Epithelial cell of prostate (primary cell): Measurements from ENCODE around the gene DHODH.
"Not testable (repeated sequence)": the region's sequence is repeated elsewhere in the genome, so short reads cannot be mapped to it uniquely, and the experiment has no call there.

Source experiments
- DNase-seq: peaks from one replicate; pipeline ENCODE4 v3.0.0-alpha.2; 2011; ENCODE audit warnings: low read depth, low spot score
- H3K27ac ChIP-seq: fragments of 450-650 bp; 2 replicates; pipeline ENCODE4 v1.5.1; 2017; ENCODE audit warnings: mild to moderate bottlenecking

Gene DHODH

DNA sequence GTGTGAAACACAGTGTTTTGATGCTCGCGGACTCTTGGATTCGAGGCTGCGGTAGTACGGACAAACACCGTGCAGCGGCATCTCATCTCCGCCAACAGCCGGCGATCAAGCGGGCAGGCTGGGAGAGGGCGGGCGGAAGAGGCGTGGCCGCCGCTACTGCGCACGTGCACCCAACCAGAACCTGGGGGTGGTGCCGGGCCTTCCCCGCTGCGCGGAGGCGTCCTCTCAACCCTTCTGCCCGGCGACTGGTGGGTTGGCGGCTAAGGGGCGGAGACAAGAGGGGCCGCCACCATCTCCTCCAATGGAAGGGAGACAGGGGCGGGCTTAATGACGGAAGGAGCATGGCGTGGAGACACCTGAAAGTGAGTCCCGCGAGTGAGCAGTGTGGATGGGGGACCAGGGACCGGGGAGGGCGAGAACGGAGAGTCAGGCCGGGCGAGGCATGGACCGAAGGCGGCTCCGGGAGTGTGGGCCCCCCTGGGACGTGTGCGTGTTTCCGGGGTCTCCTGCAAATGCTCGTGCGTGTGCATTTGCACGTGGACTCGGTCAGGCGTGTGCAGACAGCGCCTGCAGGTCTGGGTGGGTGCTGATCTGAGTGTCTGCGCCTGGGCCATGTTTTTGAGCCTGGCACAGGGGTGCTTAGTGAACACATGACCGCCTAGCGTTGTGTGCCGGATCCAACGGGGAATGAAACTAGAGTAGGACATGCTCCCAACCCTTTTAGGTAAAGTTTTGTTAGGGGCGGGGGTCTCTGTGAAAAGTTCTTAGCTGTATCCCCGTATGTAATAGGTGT, at the start of gene DHODH:
Gene DHODH, plus strand, starts transcription at position 321 of the 793 bp plus-strand sequence. Its CDS starts 21 bp downstream, at position 342.
- peak; percentile 88 for DNase-seq
- H3K27ac ChIP-seq, result no peak within 1 kb of the TSS

DNA sequence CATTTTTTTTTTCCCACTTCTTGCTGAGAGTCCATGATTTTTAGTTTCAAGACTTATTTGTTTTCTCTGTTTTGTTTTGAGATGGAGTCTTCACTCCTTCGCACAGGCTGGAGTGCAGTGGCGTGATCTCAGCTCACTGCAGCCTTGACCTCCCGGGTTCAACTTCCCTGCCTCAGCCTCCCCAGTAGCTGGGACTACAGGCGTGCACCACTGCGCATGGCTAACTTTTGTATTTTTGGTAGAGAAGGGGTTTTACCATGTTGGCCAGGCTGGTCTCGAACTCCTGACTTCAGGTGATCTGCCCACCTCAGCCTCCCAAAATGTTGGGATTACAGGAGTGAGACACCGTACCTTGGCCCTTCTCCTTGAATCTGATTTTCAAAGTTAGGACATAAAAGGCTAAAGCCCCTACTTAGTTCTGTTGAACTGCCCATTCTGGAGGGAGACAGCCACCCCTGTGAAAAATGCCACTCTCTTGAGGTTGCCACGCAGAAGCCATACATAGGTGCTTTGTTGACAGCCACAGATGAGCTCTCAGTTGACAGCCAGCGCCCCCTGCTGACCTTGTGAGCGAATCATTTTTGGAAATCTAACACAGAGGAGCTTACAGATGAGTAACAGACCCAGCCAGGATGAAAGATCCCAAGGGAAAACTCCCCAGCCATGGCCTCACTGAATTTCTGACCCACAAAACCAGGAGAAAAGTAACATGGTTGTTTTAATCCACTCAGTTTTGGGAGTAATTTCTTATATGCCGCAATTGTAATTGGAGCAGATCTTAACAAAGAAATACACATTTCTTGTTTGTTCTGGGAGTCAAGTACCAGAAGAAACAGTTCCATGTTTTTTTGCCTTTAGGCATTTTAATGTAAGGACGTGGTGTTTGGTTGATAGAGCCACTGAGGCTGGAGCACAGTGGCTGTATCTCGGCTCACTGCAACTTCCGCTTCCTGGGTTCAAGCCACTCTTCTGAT, 47.2 kb upstream of the DHODH start:
- no peak overlapping the region for H3K27ac ChIP-seq

DNA sequence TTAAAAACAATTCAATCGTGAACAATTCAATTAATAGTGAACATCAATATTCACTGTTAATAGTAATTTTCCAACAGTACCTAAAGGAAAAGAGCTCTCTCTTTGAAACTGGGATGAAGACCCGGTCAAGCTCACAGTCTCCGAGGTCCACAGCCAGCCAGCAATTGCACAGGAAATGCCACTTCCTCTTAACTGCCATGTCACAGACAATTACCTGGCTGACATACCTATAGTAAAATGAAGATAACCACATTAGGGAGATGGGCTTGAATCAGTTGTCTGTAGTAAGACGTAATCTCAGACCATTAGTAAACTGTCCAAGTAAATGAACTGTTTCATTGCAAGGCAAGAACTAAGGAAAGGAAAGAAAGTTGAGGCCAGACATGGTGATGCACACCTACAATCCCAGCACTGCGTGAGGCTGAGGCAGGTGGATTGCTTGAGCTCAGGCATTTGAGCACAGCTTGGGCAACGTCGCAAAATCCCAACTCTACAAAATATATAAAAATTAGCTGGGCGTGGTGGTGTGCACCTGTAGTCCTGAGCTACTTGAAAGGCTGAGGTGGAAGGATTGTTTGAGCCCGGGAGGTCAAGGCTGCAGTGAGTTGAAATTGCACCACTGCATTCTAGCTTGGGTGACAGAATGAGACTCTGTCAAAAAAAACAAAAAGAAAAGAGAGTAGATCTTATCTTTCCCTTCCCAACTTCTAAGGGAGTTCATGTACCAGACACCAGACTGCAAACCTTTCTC, 45.2 kb upstream of the DHODH start:
- DNase-seq, result no peak
- H3K27ac ChIP-seq, result no peak overlapping the region

More for the DNA sequence above, 47.2 kb upstream of the DHODH start:
- DNase-seq, result peak; percentile 16

DNA sequence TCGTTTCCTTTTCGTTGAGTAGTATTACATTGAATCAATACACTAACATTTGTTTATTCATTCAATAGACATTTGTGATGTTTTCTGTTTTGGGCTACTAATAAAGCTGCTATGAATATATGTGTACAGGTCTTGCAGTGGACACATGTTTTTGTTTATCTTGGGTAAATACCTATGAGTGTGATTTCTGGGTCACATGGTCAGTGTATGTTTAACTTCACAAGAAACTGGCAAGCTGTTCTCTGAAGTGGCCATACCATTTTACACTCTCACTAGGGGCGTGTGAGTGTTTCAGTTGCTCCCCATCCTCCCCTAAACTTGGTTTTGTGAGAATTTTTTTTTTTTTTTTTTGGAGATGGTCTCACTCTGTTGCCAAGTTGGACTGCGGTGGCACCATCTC, 43.3 kb upstream of the DHODH start:
- H3K27ac ChIP-seq, result no peak overlapping the region
- no peak for DNase-seq

DNA sequence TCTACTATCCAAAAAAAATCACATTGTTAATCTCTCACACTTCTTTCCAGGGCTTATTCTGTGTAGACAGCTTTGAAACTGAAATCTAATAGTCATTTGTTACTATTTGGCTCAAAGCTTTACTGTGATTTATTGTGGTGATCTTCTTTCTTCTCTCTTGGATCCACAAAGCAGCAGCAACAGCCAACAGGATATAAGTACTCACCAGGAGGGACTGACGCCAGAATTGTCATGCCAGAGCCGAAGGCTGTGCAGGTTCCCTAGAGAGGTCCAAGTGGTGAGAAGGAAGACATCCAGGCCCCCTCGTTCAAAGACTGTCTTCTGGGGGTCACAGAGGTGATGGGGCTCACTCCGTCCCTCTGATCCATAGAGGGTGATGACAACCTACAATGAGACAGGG, 41.6 kb upstream of the DHODH start:
- DNase-seq, result no peak
- H3K27ac ChIP-seq, result no peak overlapping the region

DNA sequence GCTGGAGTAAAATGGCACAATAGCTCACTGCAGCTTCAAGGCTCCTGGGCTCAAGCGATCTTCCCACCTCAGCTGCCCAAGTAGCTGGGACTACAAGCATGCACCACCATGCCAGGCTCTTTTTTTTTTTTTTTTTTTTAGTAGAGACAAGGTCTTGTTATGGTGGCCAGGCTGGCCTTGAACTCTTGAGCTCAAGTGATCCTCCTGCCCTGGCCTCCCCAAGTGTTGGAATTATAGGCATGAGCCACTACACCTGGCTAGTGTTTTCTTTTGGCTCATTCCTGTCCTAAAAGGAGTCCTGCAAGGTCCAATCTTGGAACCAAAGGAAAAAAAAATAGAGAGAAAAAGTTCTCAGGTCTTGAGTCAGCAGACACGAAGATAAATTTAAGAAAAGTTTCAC, 39.2 kb upstream of the DHODH start:
- DNase-seq, result no peak
- H3K27ac ChIP-seq, result no peak overlapping the region

DNA sequence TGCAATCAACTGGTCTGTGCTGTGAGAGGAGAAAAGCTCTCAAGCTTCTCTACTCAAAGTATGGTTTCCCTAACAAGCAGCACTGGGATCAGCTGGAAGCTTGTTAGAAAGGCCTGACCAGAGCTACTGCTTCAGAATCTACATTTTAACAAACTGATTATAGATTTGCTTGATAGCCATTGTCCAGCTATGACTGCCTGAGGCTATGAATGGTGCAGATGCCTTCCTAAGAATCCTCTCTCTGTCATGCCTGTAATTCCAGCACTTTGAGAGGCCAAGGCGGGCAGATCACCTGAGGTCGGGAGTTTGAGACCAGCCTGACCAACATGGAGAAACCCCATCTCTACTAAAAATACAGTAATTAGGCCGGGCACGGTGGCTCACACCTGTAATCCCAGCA, 37.0 kb upstream of the DHODH start:
- no peak for DNase-seq
- no peak overlapping the region for H3K27ac ChIP-seq

DNA sequence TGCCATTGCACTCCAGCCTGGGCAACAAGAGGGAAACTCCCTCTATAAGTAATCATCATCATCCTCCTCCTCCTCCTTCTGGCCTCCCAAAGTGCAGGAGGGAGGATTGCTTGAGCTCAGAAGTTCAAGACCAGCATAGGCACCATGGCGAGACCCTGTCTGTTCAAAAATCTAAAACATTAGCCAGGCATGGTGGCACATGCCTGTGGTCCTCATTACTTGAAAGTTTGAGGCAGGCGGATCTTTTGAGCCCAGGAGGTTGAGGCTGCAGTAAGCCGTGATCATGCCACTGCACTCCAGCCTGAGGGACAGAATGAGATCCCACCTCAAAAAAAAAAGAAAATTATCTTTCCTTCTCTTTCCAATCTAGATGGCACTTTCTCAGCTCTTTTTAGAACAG, 36.2 kb upstream of the DHODH start:
- H3K27ac ChIP-seq, result no peak overlapping the region
- no peak for DNase-seq

DNA sequence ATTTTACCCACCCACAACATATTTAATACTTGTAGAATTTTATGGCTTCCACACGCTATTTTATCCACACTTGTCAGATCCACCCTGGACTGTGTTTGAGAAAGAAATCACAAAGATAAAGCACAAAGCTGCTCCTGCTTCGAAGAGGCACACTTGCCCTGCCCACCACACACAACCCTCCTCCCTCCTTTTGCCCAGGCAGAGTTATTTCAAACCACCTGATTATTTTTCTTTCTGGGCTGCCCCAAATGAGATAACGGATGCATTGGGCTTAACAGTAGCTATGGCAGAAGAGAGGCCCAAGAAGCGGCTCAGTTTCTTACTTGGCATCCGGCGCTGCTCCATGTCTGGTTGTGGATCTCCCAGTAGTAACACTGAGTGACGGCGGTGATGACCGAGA, 35.5 kb upstream of the DHODH start:
- no peak overlapping the region for H3K27ac ChIP-seq

DNA sequence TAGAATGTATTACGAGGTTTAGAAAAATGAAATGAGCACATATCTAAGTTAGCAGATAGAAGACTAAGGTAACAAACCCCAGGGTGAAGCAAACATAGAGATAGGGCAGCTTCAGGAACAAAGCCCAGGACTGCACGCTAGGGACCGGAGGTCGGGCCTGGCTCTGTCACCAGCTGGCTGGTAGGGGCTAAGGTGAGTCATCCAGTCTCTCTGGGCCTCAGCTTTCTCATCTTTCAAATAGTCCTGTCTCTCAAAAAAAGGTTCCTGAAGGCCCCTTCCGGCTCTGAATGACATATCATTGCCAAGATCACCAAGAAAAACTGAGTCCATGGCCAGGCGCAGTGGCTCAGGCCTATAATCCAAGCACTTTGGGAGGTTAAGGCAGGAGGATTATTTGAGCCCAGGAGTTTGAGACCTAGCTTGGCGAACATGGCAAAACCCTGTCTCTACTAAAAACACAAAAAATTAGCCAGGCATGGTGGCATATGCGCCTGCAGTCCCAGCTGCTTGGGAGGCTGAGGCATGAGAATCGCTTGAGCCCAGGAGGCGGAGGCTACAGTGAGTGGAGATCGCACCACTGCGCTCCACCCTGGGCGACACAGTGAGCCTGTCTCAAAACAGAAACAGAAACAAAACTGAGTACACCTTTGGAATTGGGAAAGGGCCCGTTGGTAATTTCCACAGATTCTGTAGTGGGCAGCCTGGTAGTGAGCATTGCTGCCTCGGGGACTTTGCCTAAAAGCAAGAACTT, 34.3 kb upstream of the DHODH start:
- DNase-seq, result no peak

More for the DNA sequence above, 35.5 kb upstream of the DHODH start:
- DNase-seq, result no peak

DNA sequence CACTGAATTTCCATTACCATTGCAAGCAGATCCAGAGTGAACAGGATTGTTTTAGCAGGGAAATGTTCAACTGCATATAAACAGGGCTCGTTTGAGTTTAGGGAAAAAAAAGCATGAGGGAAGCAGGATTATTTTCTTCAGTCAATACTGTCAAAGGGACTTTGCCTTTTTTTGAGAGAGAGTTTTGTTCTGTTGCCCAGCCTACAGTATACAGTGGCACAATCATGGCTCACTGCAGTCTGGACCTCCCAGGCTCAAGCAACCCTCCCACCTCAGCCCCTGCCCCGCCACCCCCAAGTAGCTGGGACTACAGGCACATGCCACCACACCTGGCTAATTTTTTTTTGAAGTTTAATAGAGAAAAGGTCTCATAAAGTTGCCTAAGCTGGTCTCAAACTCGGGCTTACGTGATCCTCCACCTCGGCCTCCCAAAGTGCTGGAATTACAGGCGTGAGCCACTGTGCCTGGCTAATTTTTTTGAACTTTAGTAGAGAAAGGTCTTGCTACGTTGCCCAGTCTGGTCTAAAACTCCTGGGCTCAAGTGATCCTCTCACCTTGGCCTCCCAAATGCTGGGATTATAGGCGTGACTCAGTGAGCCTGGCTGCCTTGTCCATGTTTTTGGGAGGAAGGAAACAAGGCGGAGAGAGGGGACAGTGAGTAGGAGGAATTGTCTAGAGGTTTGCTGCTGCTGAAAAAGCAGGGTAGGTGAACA, 23.1 kb upstream of the DHODH start:
- H3K27ac ChIP-seq, result no peak overlapping the region
- no peak for DNase-seq

More for the DNA sequence above, 34.3 kb upstream of the DHODH start:
- no peak overlapping the region for H3K27ac ChIP-seq

DNA sequence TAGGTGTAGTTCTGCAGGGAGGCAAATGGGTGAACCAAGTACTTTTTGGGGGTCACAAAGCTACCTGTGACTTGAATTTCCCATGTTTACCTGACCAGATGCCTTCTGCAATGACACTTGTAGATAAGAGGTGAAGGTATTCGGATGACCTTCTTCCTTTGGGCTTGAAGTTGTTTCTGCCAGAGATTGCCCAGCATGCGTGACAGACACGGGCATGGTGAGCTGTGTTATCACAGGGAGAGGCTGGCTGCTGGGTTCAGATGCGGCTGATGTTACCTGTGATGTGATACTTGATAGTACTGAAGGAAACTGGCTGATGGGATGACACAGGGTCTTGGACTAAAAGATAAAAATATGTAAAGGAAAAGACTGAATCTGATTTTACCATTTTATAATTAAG, 22.4 kb upstream of the DHODH start:
- DNase-seq, result no peak
- no peak overlapping the region for H3K27ac ChIP-seq

DNA sequence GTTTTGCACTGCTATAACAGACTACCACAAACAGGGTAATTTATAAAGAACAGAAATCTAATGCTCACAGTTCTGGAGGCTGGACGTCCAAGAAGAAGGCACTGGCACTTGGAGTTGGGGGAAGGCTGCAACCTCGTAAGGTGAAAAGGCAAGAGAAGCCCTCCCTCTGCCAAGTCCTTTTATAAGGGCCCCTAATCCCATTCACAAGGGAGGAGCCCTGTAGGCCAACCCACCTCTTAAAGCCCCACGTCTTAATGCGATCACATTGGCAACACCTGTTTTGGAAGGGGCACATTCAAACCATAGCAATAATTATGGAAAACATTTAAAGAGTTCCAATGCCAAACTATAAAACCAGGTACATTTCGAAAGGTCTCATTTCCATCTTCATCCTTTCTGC, 13.5 kb upstream of the DHODH start:
- no peak for DNase-seq
- no peak overlapping the region for H3K27ac ChIP-seq

DNA sequence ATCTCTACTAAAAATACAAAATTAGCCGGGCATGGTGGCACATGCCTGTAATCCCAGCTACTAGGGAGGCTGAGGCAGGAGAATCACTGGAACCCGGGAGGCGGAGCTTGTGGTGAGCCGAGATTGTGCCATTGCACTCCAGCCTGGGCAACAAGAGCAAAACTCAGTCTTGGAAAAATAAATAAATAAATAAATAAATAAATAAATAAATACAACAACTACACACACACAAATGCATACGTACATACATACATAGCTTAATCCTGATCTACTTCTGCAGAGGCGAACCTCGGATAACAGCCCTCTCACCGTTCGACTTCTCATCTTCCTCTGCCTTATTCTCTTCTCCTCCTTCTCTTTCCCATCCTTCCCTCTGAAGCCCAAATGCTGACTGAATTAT, 11.0 kb upstream of the DHODH start:
- DNase-seq, H3K27ac ChIP-seq: not testable (repeated sequence)

DNA sequence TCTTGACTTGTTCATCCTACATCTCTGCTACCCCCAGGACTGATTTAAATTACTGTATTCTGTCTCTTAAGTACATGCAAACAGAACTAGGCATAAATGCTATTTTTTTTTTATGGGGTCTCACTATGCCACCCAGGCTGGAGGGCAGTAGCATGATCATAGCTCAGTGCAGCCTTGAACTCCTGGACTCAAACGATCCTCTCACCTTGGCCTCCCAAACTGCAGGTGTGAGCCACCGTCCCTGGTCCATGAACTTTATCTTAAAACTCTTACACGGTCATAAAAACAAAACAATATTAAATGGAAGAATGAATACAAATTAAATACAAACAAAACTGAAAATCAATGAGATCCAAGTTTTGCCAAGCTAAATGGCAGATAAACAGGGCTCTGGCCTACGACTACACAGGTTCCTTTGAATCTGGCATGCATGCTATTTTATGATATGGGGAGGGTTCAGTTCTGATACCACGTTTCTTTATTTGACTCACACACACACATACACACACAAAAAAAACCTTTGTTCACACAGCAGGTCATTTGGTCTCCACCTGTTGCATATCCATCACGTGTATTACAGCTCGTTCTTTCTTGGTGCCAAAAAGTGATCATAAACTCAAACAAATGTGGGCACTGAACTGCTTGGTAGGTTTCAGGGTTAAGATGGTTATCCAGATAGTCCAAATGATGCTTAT, 7.2 kb upstream of the DHODH start:
- no peak for DNase-seq
- no peak overlapping the region for H3K27ac ChIP-seq

DNA sequence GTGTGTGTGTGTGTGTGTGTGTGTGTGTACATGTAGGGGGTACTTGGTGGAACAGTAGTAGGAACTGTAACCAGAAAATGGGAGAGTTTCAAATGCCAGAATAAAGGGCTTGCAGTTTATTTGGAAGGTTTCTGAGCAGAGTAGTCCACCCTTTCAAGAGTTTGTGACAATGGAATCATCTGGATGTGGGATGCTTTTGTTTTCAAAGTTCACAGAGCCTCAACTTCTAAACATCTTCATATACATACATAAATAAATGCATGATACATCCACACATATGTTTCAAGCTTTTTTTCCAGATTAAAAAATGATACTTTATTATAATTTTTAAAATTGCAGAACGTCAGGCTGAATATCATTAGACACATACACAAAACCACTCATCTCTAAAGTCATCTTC, 5.9 kb upstream of the DHODH start:
- H3K27ac ChIP-seq, result no peak overlapping the region
- no peak for DNase-seq

DNA sequence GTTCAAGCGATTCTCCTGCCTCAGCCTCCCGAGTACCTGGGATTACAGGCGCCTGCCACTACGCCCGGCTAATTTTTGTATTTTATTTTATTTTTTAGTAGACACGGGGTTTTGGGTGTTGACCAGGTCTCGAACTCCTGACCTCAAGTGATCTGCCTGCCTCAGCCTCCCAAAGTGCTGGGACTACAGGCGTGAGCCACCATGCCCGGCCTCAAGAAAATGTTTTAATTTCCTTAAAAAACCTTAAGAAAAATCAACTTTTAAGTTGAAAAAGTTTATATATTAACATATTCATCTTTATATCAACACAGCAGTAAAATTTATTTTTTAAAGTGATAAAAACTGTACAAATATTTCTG, 500 bp upstream of the DHODH start:
- not testable (repeated sequence) for DNase-seq, H3K27ac ChIP-seq

DNA sequence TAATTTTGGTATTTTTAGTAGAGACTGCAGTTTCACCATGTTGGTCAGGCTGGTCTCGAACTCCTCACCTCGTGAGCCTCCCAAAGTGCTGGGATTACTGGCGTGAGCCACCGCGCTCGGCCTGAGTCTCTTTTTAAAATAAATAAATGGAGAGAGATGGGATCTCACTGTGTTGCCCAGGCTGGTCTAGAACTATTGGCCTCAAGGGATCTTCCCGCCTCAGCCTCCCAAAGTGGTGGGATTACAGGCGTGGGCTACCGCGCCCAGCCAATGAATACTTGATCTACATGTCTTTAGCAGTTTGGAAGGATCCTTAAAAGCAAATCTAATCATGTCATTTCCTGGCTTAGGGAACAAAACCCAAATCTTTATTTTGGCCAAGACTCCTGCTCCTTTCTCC, 1.2 kb downstream of the DHODH start:
- H3K27ac ChIP-seq, result no peak overlapping the region
- DNase-seq, result no peak

DNA sequence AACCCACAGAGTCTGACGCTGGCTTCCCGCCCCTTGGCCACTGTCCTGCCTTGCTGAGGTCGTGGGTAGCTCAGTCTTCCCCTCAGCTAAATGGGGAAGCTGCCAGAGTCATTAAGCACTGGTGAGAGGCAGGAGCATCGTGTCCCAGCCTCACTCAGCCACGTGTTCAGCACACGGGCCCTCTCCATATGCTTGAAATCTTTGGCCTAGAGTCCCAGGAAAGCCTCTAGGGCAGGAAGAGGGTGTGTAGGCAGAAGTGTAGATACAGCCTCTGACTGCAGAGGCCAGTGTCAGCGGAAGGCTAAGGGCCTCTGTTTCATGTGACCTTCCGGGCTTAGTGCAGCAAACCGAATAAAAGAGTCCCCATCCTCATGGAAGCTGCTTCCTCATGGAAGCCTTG, 4.1 kb downstream of the DHODH start:
- DNase-seq, result no peak
- H3K27ac ChIP-seq, result no peak overlapping the region
